NCI-H146 (cell line): Measurements from ENCODE around the gene TEX22.
"Not testable (repeated sequence)": the region's sequence is repeated elsewhere in the genome, so short reads cannot be mapped to it uniquely, and the experiment has no call there.

Source experiments
- DNase-seq: peaks from one replicate; lab custom pipeline; 2025; lab: John Stamatoyannopoulos, UW

The TEX22 gene

DNA sequence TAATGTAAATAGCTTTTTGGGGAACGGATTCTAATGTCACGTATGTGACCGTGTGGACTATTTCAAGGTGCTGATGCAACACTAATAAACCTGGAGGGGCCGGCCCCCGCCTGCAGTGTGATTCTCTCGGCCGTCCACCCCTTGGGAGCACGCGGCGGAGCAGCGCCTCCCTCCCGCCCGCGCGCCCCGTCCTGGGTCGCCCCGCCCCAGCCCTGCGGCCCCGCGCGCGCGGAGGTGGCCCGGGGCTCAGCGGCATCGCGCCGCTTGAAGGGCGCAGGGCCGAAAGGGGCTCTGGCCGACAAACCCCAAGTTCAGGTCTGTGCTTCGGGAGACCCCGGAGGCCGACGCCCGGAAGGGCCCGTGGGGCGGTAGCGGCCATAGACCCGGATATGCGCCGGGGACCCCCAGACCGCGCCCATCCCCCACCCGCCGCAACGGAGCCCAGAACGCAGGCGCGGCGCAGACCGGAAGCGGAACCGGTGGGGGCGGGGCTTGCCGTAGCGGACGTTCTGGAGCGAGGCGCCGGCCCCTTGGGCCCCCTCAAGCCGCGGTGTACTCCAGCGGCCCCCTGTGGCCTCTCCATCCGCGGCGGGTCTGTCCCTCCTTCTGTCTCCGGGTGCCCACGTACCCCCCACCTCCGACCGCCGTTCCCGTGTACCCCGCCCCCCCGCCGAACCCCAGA, at the start of gene TEX22:
TEX22 (plus strand) TSS at position 495 of the 682 bp plus-strand sequence. CDS start 803 bp downstream, outside the sequence.
- DNase-seq: peak; percentile 90

DNA sequence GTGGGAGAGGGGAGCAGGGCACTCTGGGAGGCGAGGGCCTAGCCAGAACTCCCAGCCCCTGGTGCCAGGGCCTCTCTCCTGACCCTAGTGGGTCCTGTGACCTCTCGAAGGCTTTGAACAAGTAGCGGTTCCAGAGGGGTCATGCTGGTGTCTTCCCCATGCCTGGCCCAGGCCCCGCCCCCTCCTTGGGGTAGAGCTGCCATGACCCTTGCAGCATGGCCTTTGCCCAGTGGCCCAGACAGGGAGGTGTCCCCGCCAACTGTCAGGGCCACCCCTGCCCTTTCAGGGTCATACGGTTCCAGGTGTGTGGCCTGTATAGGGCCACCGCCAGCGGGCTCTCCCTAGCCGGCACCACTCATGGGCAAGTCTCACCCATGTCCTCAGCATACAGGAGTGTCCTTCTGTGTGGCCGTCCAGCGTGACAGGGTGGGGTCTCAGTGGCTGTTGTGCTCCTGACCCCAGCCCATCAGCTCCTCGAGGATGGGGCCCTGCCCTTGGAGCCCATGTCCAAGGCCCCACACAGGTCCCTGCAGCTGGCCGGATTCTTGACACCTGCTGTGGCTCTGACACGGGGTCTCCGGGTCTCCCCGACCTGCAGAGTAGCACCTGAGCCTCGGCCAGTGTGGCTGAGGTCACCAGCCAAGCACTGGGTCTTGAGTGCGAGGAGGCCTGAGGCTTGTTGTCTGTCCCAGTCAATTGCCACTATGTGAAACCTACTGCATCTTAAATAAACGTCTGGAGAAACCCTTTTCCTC, 49.2 kb upstream of the TEX22 start:
- DNase-seq: no peak

- DNase-seq: no peak
Measured at GRCh38 chr14:105349992-105350391, 48.3 kb upstream of the TEX22 start.

GRCh38 chr14:105350450-105351244, 47.7 kb upstream of the TEX22 start:
- no peak for DNase-seq

DNA sequence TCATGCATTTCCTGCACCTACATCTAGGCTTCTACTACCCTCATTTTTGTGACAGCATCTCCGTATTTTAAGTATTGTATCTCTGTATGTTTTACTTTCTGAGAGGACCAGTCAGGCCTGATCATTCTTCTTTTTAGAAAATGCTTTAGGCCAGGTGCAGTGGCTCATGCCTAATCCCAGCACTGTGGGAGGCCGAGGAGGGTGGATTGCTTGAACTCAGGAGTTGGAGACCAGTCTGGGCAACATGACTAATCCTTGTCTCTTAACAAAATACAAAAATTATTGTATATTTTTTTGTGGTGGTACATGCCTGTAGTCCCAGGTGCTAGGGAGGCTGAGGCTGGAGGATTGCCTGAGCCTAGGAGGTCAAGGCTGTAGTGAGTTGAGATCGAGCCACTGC, 46.9 kb upstream of the TEX22 start:
- no peak for DNase-seq

DNA sequence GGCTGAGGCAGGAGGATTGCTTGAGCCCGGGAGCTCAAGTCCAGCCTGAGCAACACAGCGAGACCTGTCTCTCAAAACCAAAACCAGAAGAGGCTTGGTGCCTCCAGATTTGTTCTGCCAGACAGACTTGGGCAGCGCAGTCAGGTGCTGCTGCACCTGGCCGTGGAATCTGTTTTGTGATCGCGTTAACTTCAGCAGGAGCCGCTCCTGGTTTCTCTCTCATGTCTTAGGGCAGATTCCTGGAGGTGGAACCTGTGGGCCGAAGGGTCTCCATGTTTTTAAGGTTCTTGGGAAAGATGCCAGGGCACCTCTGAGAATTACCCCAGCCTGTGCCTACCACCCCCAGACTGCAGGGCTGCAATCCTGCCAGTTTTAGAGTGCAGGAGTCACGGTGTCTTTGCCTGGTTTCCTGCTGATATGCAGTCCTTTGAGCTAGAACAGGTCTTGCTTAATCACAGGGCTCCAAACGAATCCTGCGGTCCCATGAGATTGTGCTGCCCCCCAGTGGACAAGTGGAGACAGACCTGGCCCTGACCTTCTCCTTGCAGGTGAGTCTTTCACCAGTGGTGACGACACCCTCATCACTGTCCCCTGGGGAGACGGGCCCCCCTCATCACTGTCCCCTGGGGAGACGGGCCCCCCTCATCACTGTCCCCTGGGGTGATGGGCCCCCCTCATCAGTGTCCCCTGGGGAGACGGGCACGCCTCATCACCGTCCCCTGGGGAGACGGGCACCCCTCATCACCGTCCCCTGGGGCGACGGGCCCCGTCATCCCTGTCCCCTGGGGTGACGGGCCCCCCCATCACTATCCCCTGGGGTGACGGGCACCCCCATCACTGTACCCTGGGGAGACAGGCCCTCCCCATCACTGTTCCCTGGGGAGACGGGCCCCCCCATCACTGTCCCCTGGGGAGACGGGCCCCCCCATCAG, 46.2 kb upstream of the TEX22 start:
- DNase-seq: peak; percentile 92

DNA sequence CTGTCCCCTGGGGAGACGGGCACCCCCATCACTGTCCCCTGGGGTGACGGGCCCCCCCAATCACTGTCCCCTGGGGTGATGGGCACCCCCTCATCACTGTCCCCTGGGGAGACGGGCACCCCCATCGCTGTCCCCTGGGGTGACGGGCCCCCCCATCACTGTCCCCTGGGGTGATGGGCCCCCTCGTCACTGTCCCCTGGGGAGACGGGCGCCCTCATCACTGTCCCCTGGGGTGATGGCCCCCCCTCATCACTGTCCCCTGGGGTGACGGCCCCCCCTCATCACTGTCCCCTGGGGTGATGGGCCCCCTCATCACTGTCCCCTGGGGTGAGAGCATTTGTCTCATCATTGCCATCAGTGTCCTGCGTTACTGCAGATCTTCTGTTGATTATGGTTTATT, 45.2 kb upstream of the TEX22 start:
- DNase-seq: no peak

- DNase-seq: no peak
Measured at GRCh38 chr14:105354541-105354940, 43.8 kb upstream of the TEX22 start.

- no peak for DNase-seq
Measured at GRCh38 chr14:105355049-105355575, 43.2 kb upstream of the TEX22 start.

DNA sequence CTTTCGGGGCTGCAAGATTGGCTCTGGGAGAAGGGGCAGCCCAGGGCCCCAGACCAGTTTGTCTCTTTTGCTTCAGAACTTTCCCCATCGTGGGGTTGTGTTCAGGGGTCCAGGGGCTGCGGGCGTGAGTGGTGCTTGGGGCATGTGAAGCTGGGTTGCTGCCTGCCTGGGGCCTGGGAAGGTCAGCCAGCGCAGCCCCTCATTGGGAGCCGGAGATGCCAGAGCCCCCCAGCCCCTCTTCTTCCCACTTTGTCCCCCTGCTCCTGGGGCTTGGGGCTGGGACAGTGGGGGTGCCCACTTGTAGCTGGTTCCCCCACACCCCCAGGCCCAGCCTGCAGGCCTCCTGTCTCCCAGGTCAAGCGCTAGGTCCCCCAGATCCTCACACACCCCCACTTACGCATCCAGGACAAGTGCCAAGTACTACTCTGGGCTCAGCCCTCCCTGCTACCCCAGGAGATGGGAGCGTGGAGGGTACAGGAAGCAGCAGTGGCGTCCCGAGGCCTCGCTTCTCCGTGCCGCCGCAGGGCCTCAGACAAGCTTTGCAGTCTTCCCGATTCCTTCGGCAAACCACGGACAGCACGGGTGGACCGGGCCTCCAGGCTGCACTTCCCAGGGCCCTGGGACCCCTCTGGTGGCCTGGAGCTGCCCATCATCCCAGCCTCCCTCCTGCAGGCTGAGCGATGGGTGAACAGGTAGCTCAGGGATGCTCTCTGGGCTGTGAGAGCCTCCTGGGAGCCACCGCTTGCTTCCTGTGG, 42.3 kb upstream of the TEX22 start:
- no peak for DNase-seq

- DNase-seq: peak; percentile 83
Measured at GRCh38 chr14:105356927-105357326, 41.4 kb upstream of the TEX22 start.

DNA sequence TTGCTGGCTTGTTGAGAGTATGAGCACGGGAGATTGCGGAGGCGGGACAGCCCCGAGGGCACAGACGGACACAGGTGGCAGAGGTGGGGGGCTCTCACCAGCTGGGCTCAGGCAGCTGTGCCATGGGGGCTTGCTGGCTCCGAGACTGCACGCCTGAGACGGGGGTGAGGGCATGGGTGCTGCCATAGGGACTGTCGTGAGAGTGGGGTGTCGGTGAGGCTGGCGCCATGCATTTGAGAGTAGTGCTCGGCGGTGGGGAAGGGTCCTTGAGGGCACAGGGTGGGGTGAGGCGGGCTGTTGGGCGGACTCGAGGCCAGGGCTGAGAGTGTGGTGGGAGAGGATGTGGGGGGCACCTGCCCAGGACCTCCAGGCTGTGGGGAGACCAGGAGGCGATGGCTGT, 40.7 kb upstream of the TEX22 start:
- no peak for DNase-seq

- DNase-seq: no peak
Measured at GRCh38 chr14:105358140-105358846, 40.0 kb upstream of the TEX22 start.

- no peak for DNase-seq
Measured at GRCh38 chr14:105358943-105359342, 39.4 kb upstream of the TEX22 start.

GRCh38 chr14:105361412-105361811, 36.9 kb upstream of the TEX22 start:
- DNase-seq: not testable (repeated sequence)

GRCh38 chr14:105363847-105364708, 34.3 kb upstream of the TEX22 start:
- DNase-seq: peak; percentile 22

- DNase-seq: no peak
Measured at GRCh38 chr14:105365101-105365500, 33.2 kb upstream of the TEX22 start.

- no peak for DNase-seq
Measured at GRCh38 chr14:105365681-105366080, 32.7 kb upstream of the TEX22 start.
